Neural cell (in vitro differentiated cells): ENCODE data around the gene KCNQ5. TPM values are rescaled to one million over a fixed set of nuclear protein-coding genes. Genes with fewer than 3 reads are reported as not detected.

ENCODE experiments used
- H2AFZ ChIP-seq: fragments of 200-600, 300-800 bp; sonication (generic), shearing (Covaris generic); 2 replicates; pipeline ENCODE4 v1.6.0; 2014; ENCODE audit warnings: low read depth, mild to moderate bottlenecking, antibody characterized with exemption, low read length, moderate library complexity
- H3F3A ChIP-seq: fragments of 200-600 bp; shearing (Covaris generic); 2 replicates; pipeline ENCODE4 v1.6.1; 2016; ENCODE audit warnings: mild to moderate bottlenecking, moderate library complexity, mixed read lengths, antibody characterized with exemption, low read length; ENCODE audit not compliant: insufficient read depth, poor library complexity, severe bottlenecking
- H3K27ac ChIP-seq: fragments of 200-600, 300-800 bp; sonication (generic), shearing (Covaris generic); 2 replicates; pipeline ENCODE4 v1.5.1; 2014; ENCODE audit warnings: mild to moderate bottlenecking, low read length, moderate library complexity
- H3K27me3 ChIP-seq: fragments of 300-800, 200-600 bp; sonication (generic), shearing (Covaris generic); 2 replicates; pipeline ENCODE4 v1.6.0; 2014; ENCODE audit warnings: mild to moderate bottlenecking, low read depth, low read length, moderate library complexity; ENCODE audit not compliant: insufficient read depth
- H3K36me3 ChIP-seq: fragments of 300-800, 200-600 bp; sonication (generic), shearing (Covaris generic); 2 replicates; pipeline ENCODE4 v1.5.1; 2014; ENCODE audit warnings: mild to moderate bottlenecking, antibody characterized with exemption, low read length, moderate library complexity; ENCODE audit not compliant: insufficient read depth
- H3K4me2 ChIP-seq: fragments of 300-800, 200-600 bp; sonication (generic), shearing (Covaris generic); 2 replicates; pipeline ENCODE4 v1.6.0; 2014; ENCODE audit warnings: mild to moderate bottlenecking, low read length
- H3K4me3 ChIP-seq: fragments of 300-800, 200-600 bp; sonication (generic), shearing (Covaris generic); 2 replicates; pipeline ENCODE4 v1.5.1; 2014; ENCODE audit warnings: mild to moderate bottlenecking, low read length, moderate library complexity
- H3K79me2 ChIP-seq: fragments of 200-600 bp; shearing (Covaris generic); replicated peaks from 2 replicates; pipeline ENCODE4 v1.6.0; 2014; ENCODE audit warnings: mild to moderate bottlenecking, low read length, moderate library complexity; ENCODE audit not compliant: insufficient read depth
- H3K9ac ChIP-seq: fragments of 300-800, 200-600 bp; sonication (generic), shearing (Covaris generic); 2 replicates; pipeline ENCODE4 v1.6.1; 2016; ENCODE audit warnings: mild to moderate bottlenecking, low read length, mixed read lengths
- H3K9me2 ChIP-seq: fragments of 200-600 bp; shearing (Covaris generic); 2 replicates; pipeline ENCODE4 v1.6.1; 2016; ENCODE audit warnings: mild to moderate bottlenecking, low read length, mixed read lengths; ENCODE audit not compliant: insufficient read depth
- H3K9me3 ChIP-seq: fragments of 200-600, 300-800 bp; sonication (generic), shearing (Covaris generic); 2 replicates; pipeline ENCODE4 v1.6.1; 2016; ENCODE audit warnings: mild to moderate bottlenecking, mixed run types, low read length, moderate library complexity, mixed read lengths
- H4K20me1 ChIP-seq: fragments of 200-600 bp; shearing (Covaris generic); 2 replicates; pipeline ENCODE4 v1.6.1; 2016; ENCODE audit warnings: mild to moderate bottlenecking, mixed run types; ENCODE audit not compliant: insufficient read depth
- CTCF ChIP-seq: fragments of 450-650 bp; IDR thresholded peaks from 2 replicates; pipeline ENCODE4 v1.5.1; 2014; ENCODE audit warnings: antibody characterized with exemption, mild to moderate bottlenecking, moderate library complexity; ENCODE audit not compliant: poor library complexity, severe bottlenecking
- EP300 ChIP-seq: fragments of 450-650 bp; conservative IDR thresholded peaks from 2 replicates; pipeline ENCODE4 v1.6.1; 2014; ENCODE audit warnings: antibody characterized with exemption, mild to moderate bottlenecking, moderate library complexity; ENCODE audit not compliant: poor library complexity, severe bottlenecking
- EZH2 ChIP-seq: fragments of 200-600, 300-800 bp; shearing (Covaris generic), sonication (generic); IDR thresholded peaks from 2 replicates; pipeline ENCODE4 v1.6.1; 2014; ENCODE audit warnings: antibody characterized with exemption, low read length, borderline replicate concordance, mild to moderate bottlenecking; ENCODE audit not compliant: insufficient read depth, poor library complexity, severe bottlenecking
- MXI1 ChIP-seq: fragments of 450-650 bp; conservative IDR thresholded peaks from 2 replicates; pipeline ENCODE4 v1.6.1; 2014; ENCODE audit warnings: antibody characterized with exemption, mild to moderate bottlenecking; ENCODE audit not compliant: poor library complexity, severe bottlenecking
- POLR2AphosphoS5 ChIP-seq: IDR thresholded peaks from 2 replicates; pipeline ENCODE4 v1.6.1; 2012
- RAD21 ChIP-seq: fragments of 450-650 bp; conservative IDR thresholded peaks from 2 replicates; pipeline ENCODE4 v1.6.1; 2014; ENCODE audit warnings: antibody characterized with exemption, mild to moderate bottlenecking, moderate library complexity
- REST ChIP-seq: IDR thresholded peaks from 2 replicates; pipeline ENCODE4 v1.6.1; 2012; ENCODE audit warnings: borderline replicate concordance
- SMC3 ChIP-seq: fragments of 450-650 bp; conservative IDR thresholded peaks from 2 replicates; pipeline ENCODE4 v1.6.1; 2014; ENCODE audit warnings: antibody characterized with exemption, mild to moderate bottlenecking, moderate library complexity; ENCODE audit not compliant: poor library complexity
- TAF1 ChIP-seq: IDR thresholded peaks from 2 replicates; pipeline ENCODE4 v1.6.1; 2012; ENCODE audit warnings: low read depth
- polyA plus RNA-seq: library from polyadenylated mRNA; depleted of rRNA; stranded (reverse); fragments of >200 nt; gene quantifications from 2 replicates; pipeline ENCODE4 v1.2.3, GENCODE V29; 2014

KCNQ5 gene
- polyA plus RNA-seq, 1 donor from 2014 or later: 0.30 TPM

- Histone ChIP-seq H3K4me2 (no peak overlapping the region), H3K27me3 (no peaks in the 10 kb centered on the region), H4K20me1 (no peaks in the 10 kb centered on the region), H3K79me2 (no peaks in the 10 kb centered on the region), H3K9ac (no peak overlapping the region), H3K36me3 (no peaks in the 10 kb centered on the region), H3K27ac (no peak overlapping the region), H3K4me3 (no peak overlapping the region), H2AFZ (no peak overlapping the region), H3K9me2 (no peaks in the 10 kb centered on the region), H3K9me3 (no peaks in the 10 kb centered on the region), H3F3A (no peaks in the 10 kb centered on the region)
- TF ChIP-seq TAF1 (no peak), RAD21 (no peak), EZH2 (no peak), POLR2AphosphoS5 (no peak), MXI1 (no peak), REST (no peak), EP300 (no peak), CTCF (no peak), SMC3 (no peak)
These were observed 25.6 kb downstream of the KCNQ5 start for GRCh38 chr6:72647489-72647888.

GRCh38 chr6:72649032-72649984, 27.4 kb downstream of the KCNQ5 start:
- no peaks in the 10 kb centered on the region for H4K20me1 ChIP-seq
- no peaks in the 10 kb centered on the region for H3K9me3 ChIP-seq
- no peak overlapping the region for H3K9ac ChIP-seq
- H3K36me3 ChIP-seq: no peaks in the 10 kb centered on the region
- no peak overlapping the region for H3K27ac ChIP-seq
- H3K9me2 ChIP-seq: no peaks in the 10 kb centered on the region
- no peaks in the 10 kb centered on the region for H3F3A ChIP-seq
- no peaks in the 10 kb centered on the region for H3K27me3 ChIP-seq
- no peak overlapping the region for H2AFZ ChIP-seq
- no peak overlapping the region for H3K4me3 ChIP-seq
- no peaks in the 10 kb centered on the region for H3K79me2 ChIP-seq
- no peak overlapping the region for H3K4me2 ChIP-seq
- no peak for TF ChIP-seq MXI1
- TF ChIP-seq RAD21: no peak
- no peak for TF ChIP-seq POLR2AphosphoS5
- no peak for TF ChIP-seq TAF1
- TF ChIP-seq EP300: no peak
- TF ChIP-seq EZH2: no peak
- TF ChIP-seq SMC3: no peak
- no peak for TF ChIP-seq REST
- TF ChIP-seq CTCF: no peak
